GM12878 (cell line): Measurements from ENCODE around the gene SAP25.

Experiments used
- GABPA ChIP-seq: IDR thresholded peaks from 2 replicates; pipeline ENCODE4 v1.6.1; 2014; ENCODE audit warnings: antibody characterized with exemption, low read depth, mild to moderate bottlenecking, inconsistent platforms
- JUND ChIP-seq: IDR thresholded peaks from 2 replicates; pipeline ENCODE4 v1.6.1; 2012; ENCODE audit warnings: low read depth, mild to moderate bottlenecking, low read length, improper control_type of control experiment, moderate library complexity
- NBN ChIP-seq: fragments of 450-650 bp; IDR thresholded peaks from 2 replicates; pipeline ENCODE4 v1.6.1; 2016
- TF ChIP-seq, protein P1 (sequence below), 3 experiments: IDR thresholded peaks in 2 of 3; conservative IDR thresholded peaks in 1 of 3; 2 replicates each; pipeline ENCODE4 v1.5.1; 2011; ENCODE audit warnings: low read depth in 3 of 3, low read length in 3 of 3, mild to moderate bottlenecking in 3 of 3, control low read depth in 2 of 3, moderate library complexity in 2 of 3, inconsistent platforms in 1 of 3, mixed read lengths in 1 of 3; ENCODE audit not compliant: control insufficient read depth in 2 of 3, insufficient read depth in 1 of 3; ENCODE audit errors: extremely low read depth in 1 of 3
- TF ChIP-seq, protein P2 (sequence below): fragments of 450-650 bp; IDR thresholded peaks from 2 replicates; pipeline ENCODE4 v1.6.1; 2016; ENCODE audit warnings: mild to moderate bottlenecking
- TF ChIP-seq, protein P3 (sequence below): fragments of 450-650 bp; IDR thresholded peaks from 2 replicates; pipeline ENCODE4 v1.6.1; 2017; ENCODE audit warnings: mild to moderate bottlenecking, moderate library complexity

DNA sequence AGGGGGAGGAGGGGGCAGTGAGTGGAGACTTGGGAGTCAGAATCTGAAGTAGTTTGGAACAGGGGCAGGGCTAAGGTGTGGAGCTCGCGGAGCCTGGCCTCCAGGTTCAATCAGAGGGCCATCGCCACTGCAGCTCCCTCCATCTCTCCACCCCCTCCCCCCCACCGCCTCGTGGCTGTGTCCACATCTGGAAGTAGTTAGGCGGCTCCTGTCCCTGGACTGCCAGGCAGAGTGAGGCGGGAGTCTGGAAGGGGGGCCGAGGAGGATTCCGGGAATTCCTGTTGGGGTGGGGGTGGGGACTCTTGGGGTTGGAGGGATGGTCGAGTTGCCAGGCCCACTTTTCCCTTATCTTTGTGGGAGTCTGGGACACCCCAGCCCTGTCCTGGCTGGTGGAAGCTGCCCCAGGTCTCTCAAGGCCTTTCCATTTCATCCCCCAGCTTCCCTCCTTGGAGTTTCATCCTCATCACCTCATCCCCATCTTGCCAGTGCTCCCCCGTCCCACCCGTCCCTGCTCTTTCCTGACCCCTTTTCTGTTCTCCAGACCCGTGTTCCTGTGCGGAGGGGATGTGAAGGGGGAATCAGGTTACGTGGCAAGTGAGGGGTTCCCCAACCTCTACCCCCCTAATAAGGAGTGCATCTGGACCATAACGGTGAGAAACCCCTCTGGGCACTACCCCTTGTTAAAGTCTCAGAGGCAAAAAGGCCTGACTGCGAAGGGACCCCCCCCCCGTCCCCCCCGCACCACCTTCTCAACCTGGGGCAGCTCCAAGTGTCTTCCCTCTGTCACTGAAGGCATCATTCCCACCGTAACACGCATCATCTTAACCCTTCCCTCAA, 29.4 kb upstream of the SAP25 start:
- TF ChIP-seq, protein P1, sequence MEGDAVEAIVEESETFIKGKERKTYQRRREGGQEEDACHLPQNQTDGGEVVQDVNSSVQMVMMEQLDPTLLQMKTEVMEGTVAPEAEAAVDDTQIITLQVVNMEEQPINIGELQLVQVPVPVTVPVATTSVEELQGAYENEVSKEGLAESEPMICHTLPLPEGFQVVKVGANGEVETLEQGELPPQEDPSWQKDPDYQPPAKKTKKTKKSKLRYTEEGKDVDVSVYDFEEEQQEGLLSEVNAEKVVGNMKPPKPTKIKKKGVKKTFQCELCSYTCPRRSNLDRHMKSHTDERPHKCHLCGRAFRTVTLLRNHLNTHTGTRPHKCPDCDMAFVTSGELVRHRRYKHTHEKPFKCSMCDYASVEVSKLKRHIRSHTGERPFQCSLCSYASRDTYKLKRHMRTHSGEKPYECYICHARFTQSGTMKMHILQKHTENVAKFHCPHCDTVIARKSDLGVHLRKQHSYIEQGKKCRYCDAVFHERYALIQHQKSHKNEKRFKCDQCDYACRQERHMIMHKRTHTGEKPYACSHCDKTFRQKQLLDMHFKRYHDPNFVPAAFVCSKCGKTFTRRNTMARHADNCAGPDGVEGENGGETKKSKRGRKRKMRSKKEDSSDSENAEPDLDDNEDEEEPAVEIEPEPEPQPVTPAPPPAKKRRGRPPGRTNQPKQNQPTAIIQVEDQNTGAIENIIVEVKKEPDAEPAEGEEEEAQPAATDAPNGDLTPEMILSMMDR (IDR thresholded peaks at IDR 0.05 in 2 of 3, conservative IDR thresholded peaks at IDR 0.05 in 1 of 3; ENCODE audit: control insufficient read depth in 2 of 3, extremely low read depth in 1 of 3, insufficient read depth in 1 of 3, low read depth in 3 of 3, low read length in 3 of 3) = no peak
- TF ChIP-seq, protein P2, sequence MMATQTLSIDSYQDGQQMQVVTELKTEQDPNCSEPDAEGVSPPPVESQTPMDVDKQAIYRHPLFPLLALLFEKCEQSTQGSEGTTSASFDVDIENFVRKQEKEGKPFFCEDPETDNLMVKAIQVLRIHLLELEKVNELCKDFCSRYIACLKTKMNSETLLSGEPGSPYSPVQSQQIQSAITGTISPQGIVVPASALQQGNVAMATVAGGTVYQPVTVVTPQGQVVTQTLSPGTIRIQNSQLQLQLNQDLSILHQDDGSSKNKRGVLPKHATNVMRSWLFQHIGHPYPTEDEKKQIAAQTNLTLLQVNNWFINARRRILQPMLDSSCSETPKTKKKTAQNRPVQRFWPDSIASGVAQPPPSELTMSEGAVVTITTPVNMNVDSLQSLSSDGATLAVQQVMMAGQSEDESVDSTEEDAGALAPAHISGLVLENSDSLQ = no peak
- TF ChIP-seq JUND = no peak
- TF ChIP-seq, protein P3, sequence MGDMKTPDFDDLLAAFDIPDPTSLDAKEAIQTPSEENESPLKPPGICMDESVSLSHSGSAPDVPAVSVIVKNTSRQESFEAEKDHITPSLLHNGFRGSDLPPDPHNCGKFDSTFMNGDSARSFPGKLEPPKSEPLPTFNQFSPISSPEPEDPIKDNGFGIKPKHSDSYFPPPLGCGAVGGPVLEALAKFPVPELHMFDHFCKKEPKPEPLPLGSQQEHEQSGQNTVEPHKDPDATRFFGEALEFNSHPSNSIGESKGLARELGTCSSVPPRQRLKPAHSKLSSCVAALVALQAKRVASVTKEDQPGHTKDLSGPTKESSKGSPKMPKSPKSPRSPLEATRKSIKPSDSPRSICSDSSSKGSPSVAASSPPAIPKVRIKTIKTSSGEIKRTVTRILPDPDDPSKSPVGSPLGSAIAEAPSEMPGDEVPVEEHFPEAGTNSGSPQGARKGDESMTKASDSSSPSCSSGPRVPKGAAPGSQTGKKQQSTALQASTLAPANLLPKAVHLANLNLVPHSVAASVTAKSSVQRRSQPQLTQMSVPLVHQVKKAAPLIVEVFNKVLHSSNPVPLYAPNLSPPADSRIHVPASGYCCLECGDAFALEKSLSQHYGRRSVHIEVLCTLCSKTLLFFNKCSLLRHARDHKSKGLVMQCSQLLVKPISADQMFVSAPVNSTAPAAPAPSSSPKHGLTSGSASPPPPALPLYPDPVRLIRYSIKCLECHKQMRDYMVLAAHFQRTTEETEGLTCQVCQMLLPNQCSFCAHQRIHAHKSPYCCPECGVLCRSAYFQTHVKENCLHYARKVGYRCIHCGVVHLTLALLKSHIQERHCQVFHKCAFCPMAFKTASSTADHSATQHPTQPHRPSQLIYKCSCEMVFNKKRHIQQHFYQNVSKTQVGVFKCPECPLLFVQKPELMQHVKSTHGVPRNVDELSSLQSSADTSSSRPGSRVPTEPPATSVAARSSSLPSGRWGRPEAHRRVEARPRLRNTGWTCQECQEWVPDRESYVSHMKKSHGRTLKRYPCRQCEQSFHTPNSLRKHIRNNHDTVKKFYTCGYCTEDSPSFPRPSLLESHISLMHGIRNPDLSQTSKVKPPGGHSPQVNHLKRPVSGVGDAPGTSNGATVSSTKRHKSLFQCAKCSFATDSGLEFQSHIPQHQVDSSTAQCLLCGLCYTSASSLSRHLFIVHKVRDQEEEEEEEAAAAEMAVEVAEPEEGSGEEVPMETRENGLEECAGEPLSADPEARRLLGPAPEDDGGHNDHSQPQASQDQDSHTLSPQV = no peak
- TF ChIP-seq GABPA = no peak
- TF ChIP-seq NBN = no peak
